Spleen (tissue), 11 donors: ENCODE results near the gene MARS1. TPM values are rescaled to one million over a fixed set of nuclear protein-coding genes. Genes with fewer than 3 reads are reported as not detected.
A peak's percentile ranks its signal among the peaks of the same experiment; 100 is the strongest.

ENCODE experiments used
- DNase-seq: peaks from one replicate; pipeline ENCODE4 v3.0.0-alpha.2; 2020
- H3K27ac ChIP-seq, 8 donors: fragments of 200-600 bp; sonication (generic) in 7 of 8; 1 replicate in 4 of 8; 2 replicates in 4 of 8; pipeline versions ENCODE4 v1.5.0 to v1.8.0; 2016 to 2021; ENCODE audit warnings: inconsistent platforms in 4 of 8, mild to moderate bottlenecking in 4 of 8, moderate library complexity in 1 of 8
- H3K27me3 ChIP-seq, 7 donors: fragments of 200-600 bp; sonication (generic) in 6 of 7; replicated peaks in 1 of 7; 1 replicate in 4 of 7; 2 replicates in 3 of 7; pipeline versions ENCODE4 v1.5.0 to v1.8.0; 2016 to 2021; ENCODE audit warnings: inconsistent platforms in 3 of 7, mild to moderate bottlenecking in 1 of 7
- H3K36me3 ChIP-seq, 6 donors: fragments of 200-600 bp; sonication (generic) in 5 of 6; 1 replicate in 4 of 6; 2 replicates in 2 of 6; pipeline versions ENCODE4 v1.5.0 to v1.8.0; 2016 to 2021; ENCODE audit warnings: inconsistent platforms in 2 of 6
- H3K4me1 ChIP-seq, 6 donors: fragments of 200-600 bp; sonication (generic) in 5 of 6; 1 replicate in 3 of 6; 2 replicates in 3 of 6; pipeline versions ENCODE4 v1.5.0 to v1.8.0; 2016 to 2021; ENCODE audit warnings: inconsistent platforms in 3 of 6
- H3K4me3 ChIP-seq, 8 donors: fragments of 200-600 bp; sonication (generic) in 7 of 8; 1 replicate in 4 of 8; 2 replicates in 4 of 8; pipeline versions ENCODE4 v1.5.0 to v1.8.0; 2016 to 2021; ENCODE audit warnings: inconsistent platforms in 4 of 8, mild to moderate bottlenecking in 4 of 8, moderate library complexity in 2 of 8
- H3K9me3 ChIP-seq, 8 donors: fragments of 200-600 bp; sonication (generic) in 7 of 8; 1 replicate in 4 of 8; 2 replicates in 4 of 8; pipeline versions ENCODE4 v1.5.0 to v1.8.0; 2016 to 2021; ENCODE audit warnings: inconsistent platforms in 4 of 8
- CTCF ChIP-seq, 11 experiments: fragments of 200-600 bp in 7 of 11; fragments of 450-650 bp in 4 of 11; sonication (generic) in 4 of 11; IDR thresholded peaks in 8 of 11; conservative IDR thresholded peaks in 3 of 11; 1 replicate in 7 of 11; 2 replicates in 4 of 11; pipeline versions ENCODE4 v1.4.0 to v1.8.0; 2016 to 2021; ENCODE audit warnings: antibody characterized with exemption in 11 of 11, inconsistent platforms in 4 of 11, mild to moderate bottlenecking in 1 of 11
- POLR2A ChIP-seq, 3 donors: fragments of 450-650 bp; IDR thresholded peaks; one replicate each; pipeline ENCODE4 v1.5.1; 2017; ENCODE audit warnings: antibody characterized with exemption in 3 of 3, mild to moderate bottlenecking in 1 of 3
- POLR2AphosphoS5 ChIP-seq, 3 donors: sonication (generic); formaldehyde crosslinking; IDR thresholded peaks; one replicate each; pipeline ENCODE4 v1.5.1; 2017; ENCODE audit warnings: antibody characterized with exemption in 3 of 3
- WGBS, 5 donors: extraction: QIAGEN DNeasy Blood & Tissue Kit in 3 of 5; methylation state at CpG; one replicate each; pipeline versions ENCODE4 v1.1.5 to v1.1.7; 2013 to 2018; 5-methylcytosine and 5-hydroxymethylcytosine counted together
- intact Hi-C: fragments of 100-400 bp; cut with DNase I; formaldehyde crosslinking; loops from one replicate; pipeline ENCODE4 v1.15.0; 2023; ENCODE audit warnings: low total_unique reads
- polyA plus RNA-seq, 3 donors: library from polyadenylated mRNA; stranded (reverse); fragments of 200-250 nt; gene quantifications; one replicate each; pipeline ENCODE4 v1.2.1, GENCODE V29; 2013
- total RNA-seq, 7 donors: library from RNA; depleted of rRNA in 3 of 7; stranded (reverse); fragments of >200 nt in 3 of 7; fragmentation: NEBNext Ultra II Directional in 4 of 7; extraction: Animal tissue kit (Norgen Biotek cat#: 25700) in 4 of 7; gene quantifications; one replicate each; pipeline versions ENCODE4 v1.1.0 to v1.2.1, GENCODE V29; 2016 to 2021
- donor health status: healthy with polysubstance abuse.
- donor health status: DM: no; HTN: no; CAD: no; lungs with moderate emphysema.
- donor health status: DM: no; HTN: no; CAD: no.
- donor health status: Bipolar disorder and iron deficiency.
- donor health status: healthy.
- donor health status: DM: no; HTN: no; CAD: no.
- donor health status: DM: yes; HTN: yes; CAD: no.

MARS1 gene
- total and polyA plus RNA-seq, 10 donors = 67.4 to 186 (median 101) TPM

GRCh38 chr12:57477710-57478681, 9.9 kb upstream of the MARS1 start:
- peaks cover 31 to 99% (median 80%) of the 10 kb centered on the region in 6 donors for H3K4me1 ChIP-seq
- peaks cover 0 to 33% (median 25%) of the 10 kb centered on the region in 6 donors for H3K36me3 ChIP-seq
- H3K9me3 ChIP-seq = no peaks in the 10 kb centered on the region
- no peak for TF ChIP-seq POLR2A (IDR thresholded peaks at IDR 0.05)
- peak; percentile 6 to 66 (median 63) for TF ChIP-seq POLR2AphosphoS5 (IDR thresholded peaks at IDR 0.05)
- peak; percentile 84 for DNase-seq
- intact Hi-C loops = no loop called here
- H3K27me3 ChIP-seq = peaks cover 0 to 18% (median 0%) of the 10 kb centered on the region in 7 donors
- WGBS, 5 donors = 21 to 35% (median 35%) methylated on average over 12 of the region's 12 CpGs
- H3K27ac ChIP-seq = peak overlapping the region; percentile 87 to 96 (median 93)
- H3K4me3 ChIP-seq = peak overlapping the region; percentile 39 to 89 (median 61)

DNA sequence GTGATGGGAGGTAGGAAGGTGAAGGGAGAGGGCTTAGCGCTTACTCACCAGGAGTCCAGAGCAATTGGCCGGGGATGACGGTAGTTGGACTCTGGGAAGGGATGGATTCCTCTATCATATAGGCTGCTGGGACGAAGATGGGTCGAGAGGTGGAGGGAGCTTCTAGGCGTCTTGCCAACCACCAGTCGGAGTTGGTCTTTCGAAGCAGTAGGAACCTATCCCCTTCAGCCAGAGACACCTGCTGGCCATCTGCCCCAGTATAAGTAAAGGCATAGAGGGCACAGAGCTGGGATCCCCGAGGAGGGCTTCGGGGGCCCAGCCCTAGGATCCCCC, 8.9 kb upstream of the MARS1 start:
- Histone ChIP-seq H3K9me3 (no peaks in the 10 kb centered on the region), H3K27ac (peak overlapping the region; percentile 87 to 96 (median 93)), H3K4me1 (peaks cover 31 to 97% (median 71%) of the 10 kb centered on the region in 6 donors), H3K4me3 (peak overlapping the region in 6 of 8 donors; percentile 46 to 89 (median 65)), H3K27me3 (peaks cover 0 to 18% (median 0%) of the 10 kb centered on the region in 7 donors), H3K36me3 (peaks cover 0 to 23% (median 17%) of the 10 kb centered on the region in 6 donors)
- TF ChIP-seq POLR2A (IDR thresholded peaks at IDR 0.05) = no peak
- TF ChIP-seq POLR2AphosphoS5 (IDR thresholded peaks at IDR 0.05) = no peak
- no peak for TF ChIP-seq CTCF (IDR thresholded peaks at IDR 0.05 in 8 of 11, conservative IDR thresholded peaks at IDR 0.05 in 3 of 11)
- WGBS, 5 donors = 70 to 85% (median 74%) methylated on average over 10 of the region's 10 CpGs
- DNase-seq = peak; percentile 83
- intact Hi-C loops = no loop called here

DNA sequence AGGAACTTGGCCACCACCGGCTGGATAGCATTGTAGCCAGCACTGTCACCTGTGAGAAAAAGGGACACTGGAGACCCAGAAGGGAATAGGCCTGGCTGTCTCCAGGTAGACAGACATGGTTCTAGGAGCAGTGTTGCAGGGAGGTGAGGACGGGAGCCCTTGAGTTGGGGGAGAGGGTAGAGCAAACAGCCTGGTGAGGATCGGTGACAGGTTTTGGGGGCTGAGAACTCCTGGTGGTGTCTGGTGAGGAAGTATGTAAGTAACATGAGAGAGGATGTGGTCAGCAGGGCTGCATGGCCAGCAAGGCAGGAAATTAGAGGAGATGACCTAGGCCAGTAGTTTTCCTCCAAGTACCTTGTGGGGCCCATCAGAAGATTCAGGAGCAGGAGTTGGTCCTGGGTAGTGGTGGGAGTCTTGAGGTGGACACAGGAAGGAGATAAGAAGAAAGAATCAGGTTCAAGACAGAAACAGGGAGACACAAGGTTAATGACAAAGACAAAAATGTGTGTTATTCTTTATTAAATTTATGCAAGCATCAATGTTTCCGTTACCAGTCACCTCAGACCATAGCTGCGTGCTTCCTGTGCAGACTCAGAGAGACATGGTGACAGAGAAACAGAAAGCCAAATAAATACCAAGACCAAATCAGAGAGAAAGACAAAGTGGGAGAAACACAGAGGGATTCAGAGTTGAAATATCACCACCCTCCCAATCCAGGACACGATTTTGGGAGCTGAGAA, 8.3 kb upstream of the MARS1 start, which contains the start of gene ARHGAP9:
Gene ARHGAP9, minus strand, starts transcription at position 491 of the 740 bp plus-strand sequence. Its CDS starts 460 bp downstream, at position 31.
- H3K4me1 ChIP-seq = peaks cover 31 to 92% (median 66%) of the 10 kb centered on the region in 6 donors
- TF ChIP-seq POLR2A (IDR thresholded peaks at IDR 0.05) (peak in 1 of 3 donors; percentile 41), POLR2AphosphoS5 (IDR thresholded peaks at IDR 0.05) (peak; percentile 16 to 70 (median 44)), CTCF (IDR thresholded peaks at IDR 0.05 in 8 of 11, conservative IDR thresholded peaks at IDR 0.05 in 3 of 11) (no peak)
- WGBS, 5 donors = 31 to 36% (median 33%) methylated on average over 6 of the region's 6 CpGs
- no peaks in the 10 kb centered on the region for H3K9me3 ChIP-seq
- H3K27me3 ChIP-seq = peaks cover 0 to 18% (median 0%) of the 10 kb centered on the region in 7 donors
- intact Hi-C loops = no loop called here
- DNase-seq = peak; percentile 83
- peaks cover 0 to 18% (median 11%) of the 10 kb centered on the region in 6 donors for H3K36me3 ChIP-seq
- peak within 1 kb of the TSS in 6 of 8 donors; percentile 46 to 89 (median 65) for H3K4me3 ChIP-seq
- peak within 1 kb of the TSS; percentile 87 to 96 (median 93) for H3K27ac ChIP-seq

DNA sequence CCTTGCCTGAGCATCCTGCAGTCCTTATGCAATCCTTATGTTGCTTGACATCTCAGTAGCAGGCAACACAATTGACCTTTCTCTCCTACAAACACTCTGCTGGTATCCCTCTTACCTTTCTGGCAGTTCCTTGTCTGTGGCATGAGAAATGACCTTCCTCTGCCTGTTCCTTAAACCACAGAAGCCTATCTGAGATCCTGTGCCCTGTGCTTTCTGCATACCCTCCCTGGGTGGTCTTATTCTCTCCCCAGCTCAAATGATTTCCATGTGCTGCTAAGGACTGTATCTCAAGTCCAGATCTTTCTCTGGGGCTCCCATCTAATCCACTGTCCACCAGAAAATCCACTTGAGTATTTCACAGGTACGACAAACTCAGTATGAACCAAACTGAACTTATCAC, 6.2 kb upstream of the MARS1 start:
- Histone ChIP-seq H3K36me3 (no peaks in the 10 kb centered on the region), H3K9me3 (no peaks in the 10 kb centered on the region), H3K27ac (peak overlapping the region; percentile 7 to 96 (median 75)), H3K4me3 (no peak overlapping the region), H3K4me1 (peaks cover 15 to 70% (median 44%) of the 10 kb centered on the region in 6 donors), H3K27me3 (no peaks in the 10 kb centered on the region)
- DNase-seq = no peak
- intact Hi-C loops = no loop called here
- TF ChIP-seq CTCF (IDR thresholded peaks at IDR 0.05 in 8 of 11, conservative IDR thresholded peaks at IDR 0.05 in 3 of 11) (no peak), POLR2AphosphoS5 (IDR thresholded peaks at IDR 0.05) (no peak), POLR2A (IDR thresholded peaks at IDR 0.05) (no peak)
- whole genome bisulfite sequencing, 5 donors = 82 to 97% (median 89%) methylated on average over 1 of the region's 1 CpG
